NCI-H2171 treated with DMSO at 0.1 percent for 48 hours (cell line): Measurements from ENCODE around the gene RAB7A.
"Not testable (repeated sequence)": the region's sequence is repeated elsewhere in the genome, so short reads cannot be mapped to it uniquely, and the experiment has no call there.

Experiments
- DNase-seq: peaks from one replicate; lab custom pipeline; 2025; lab: John Stamatoyannopoulos, UW

The RAB7A gene

GRCh38 chr3:128820252-128820839, 94.4 kb downstream of the RAB7A start:
- no peak for DNase-seq

GRCh38 chr3:128823008-128823407, 97.0 kb downstream of the RAB7A start:
- DNase-seq, result no peak

- DNase-seq, result no peak
Measured at GRCh38 chr3:128823631-128824030, 97.6 kb downstream of the RAB7A start.

GRCh38 chr3:128824132-128824850, 98.3 kb downstream of the RAB7A start:
- no peak for DNase-seq

DNA sequence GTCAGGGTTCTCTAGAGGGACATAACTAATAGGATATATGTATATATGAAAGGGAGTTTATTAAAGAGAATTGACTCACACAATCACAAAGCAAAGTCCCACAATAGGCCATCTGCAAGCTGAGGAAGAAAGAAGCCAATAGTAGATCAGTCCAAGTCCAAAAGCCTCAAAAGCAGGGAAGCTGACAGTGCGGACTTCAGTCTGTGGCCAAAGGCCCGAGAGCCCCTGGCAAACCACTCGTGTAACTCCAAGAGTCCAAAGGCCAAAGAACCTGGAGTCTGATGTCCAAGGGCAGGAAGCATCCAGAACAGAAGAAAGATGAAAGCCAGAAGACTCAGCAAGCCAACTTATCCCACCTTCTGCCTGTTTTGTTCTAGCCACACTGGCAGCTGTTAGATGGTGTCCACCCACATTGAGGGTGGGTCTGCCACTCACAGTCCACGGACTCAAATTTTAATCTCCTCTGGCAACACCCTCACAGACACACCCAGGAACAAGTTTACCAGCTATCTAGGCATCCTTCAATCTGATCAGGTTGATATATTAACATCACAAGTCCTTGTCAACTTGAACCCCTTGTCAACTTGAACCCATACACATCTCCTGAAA, 99.2 kb downstream of the RAB7A start:
- DNase-seq, result no peak

GRCh38 chr3:128829087-128829486, 103.1 kb downstream of the RAB7A start:
- DNase-seq, result not testable (repeated sequence)

DNA sequence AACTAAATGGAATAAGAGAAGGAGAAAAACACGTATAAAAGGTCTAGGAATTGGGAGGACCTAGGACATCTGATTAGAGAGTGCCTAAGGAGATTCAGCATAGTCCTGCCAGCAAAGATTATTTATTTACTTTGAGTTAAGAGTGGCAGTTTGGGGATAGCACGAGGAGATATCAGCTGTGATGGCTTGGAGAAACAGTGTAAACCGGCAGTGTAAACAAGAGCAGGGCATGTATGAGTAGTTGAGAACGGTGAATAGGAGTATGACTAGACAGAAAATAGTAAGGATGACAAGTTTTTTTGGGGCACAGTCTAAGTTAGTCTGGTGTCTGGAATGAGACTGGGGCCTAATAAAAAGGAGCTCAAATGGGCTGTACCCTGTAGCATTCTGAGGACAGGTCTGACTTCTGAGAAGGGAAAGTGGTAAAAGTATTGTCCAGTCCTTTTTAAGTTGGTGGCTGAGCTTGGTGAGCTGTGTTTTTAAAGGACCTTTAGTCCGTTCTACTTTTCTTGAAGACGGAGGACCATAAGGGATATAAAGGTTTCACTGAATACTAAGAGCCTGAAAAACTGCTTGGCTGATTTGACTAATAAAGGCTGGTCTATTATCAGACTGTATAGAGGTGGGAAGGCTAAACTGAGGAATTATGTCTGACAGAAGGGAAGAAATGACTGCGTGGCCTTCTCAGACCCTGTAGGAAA, 104.1 kb downstream of the RAB7A start:
- DNase-seq, result not testable (repeated sequence)

DNA sequence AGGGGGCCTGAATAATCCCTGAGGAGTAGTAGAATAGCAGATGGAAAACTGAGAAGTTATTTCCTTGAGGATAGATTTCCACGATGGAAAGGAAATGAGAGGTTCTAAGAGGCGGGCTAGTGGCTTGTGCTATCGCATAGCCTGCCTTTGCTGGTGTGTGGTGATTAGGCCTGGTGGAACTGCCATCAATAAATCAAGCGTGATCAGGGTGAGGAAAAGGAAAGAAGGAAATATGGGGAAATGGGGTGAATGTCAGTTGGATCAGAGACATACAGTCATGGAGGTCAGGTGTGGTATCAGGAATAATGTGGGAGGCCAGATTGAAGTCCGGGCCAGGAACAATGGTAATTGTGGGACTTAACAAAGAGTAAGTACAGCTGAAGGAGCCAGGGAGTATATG, 104.8 kb downstream of the RAB7A start:
- not testable (repeated sequence) for DNase-seq

DNA sequence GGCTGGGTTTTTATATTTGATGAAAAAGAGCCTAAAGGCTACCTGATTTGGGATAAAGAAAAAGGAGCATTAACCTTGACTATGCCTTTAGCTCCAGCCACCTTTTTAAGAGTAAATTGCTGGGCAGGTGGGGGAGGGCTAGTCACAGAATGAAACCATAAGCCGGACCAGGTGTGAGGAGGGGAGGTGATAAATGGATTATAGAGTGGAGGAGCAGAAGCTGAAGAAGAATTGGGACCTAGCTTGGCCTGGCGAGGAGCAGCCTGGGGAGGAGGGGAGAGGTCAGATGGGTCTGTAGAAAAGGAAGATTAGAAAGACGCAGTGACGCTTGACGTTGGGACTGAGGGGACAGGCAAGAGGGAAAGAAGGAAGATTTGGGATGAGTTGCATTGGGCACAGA, 107.0 kb downstream of the RAB7A start:
- not testable (repeated sequence) for DNase-seq

DNA sequence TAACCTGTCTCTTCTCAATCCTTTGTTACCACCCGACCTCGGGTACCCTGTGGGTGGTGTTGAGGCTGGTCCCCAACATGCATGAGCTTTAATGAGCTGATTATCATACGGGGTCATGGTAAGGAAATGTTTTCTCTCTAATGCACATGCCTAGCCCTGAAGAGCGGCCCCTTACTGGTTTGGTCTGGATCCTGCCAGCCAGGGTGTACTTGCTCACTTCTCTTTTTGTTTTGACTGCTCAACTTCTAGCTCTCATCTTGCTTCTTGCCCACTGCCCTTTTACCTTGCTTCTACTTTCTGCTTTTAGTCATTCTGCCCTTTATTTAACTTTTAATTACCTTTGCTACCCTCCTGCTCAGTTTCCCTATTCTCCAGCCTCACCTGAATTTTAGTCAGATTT, 109.1 kb downstream of the RAB7A start:
- DNase-seq, result no peak

GRCh38 chr3:128841926-128842920, 116.2 kb downstream of the RAB7A start:
- no peak for DNase-seq

DNA sequence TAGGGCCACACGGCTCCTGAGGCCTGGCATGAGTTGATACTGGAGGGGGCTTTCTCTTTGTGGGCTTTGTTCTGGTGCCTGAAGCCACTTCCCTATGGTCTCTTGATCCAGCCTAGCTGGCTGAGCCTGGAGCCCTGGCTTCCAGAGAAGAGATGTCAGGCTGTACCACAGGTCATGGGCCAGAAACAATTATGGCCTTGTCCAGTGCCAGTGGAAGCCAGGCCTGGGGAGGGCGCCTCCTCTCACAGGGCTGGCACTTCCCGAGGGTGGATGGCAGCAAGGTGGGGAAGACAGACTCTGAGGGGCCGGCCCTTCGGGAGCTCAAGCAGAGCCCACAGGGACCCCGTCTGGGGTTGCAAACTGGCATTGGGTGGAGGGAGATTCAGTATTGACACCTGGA, 118.5 kb downstream of the RAB7A start:
- no peak for DNase-seq

DNA sequence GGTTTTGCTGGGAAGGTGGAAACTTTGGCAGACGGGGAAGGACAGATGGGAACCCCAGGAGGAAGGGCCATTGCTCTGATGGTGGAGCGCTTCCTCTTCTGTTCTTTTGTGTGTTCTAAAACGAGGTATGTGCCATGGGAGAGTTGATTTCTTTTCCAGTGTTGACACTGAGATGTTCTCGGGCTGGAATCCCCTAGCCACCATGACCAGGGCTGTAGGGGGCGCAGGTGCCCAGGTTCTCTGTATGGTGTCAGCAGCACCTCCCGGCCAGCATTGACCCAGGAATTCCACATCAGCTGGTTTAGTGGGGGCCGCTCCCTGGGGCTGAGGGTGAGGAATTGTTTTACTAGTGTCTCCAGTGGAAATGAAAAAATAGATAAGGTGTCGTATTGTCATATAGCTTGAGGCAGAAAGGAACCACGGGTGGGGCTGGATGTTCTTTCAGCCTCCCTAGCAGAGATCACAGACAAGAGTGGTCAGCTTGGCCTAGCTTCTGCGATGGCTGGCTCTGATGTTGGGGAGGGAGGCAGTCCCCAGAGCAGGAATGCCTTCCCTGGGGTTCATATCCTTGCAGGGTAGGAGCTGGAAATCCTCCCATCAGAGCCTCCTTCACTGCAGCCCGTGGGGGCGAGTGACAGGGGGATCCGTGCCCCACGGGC, 119.3 kb downstream of the RAB7A start:
- no peak for DNase-seq

DNA sequence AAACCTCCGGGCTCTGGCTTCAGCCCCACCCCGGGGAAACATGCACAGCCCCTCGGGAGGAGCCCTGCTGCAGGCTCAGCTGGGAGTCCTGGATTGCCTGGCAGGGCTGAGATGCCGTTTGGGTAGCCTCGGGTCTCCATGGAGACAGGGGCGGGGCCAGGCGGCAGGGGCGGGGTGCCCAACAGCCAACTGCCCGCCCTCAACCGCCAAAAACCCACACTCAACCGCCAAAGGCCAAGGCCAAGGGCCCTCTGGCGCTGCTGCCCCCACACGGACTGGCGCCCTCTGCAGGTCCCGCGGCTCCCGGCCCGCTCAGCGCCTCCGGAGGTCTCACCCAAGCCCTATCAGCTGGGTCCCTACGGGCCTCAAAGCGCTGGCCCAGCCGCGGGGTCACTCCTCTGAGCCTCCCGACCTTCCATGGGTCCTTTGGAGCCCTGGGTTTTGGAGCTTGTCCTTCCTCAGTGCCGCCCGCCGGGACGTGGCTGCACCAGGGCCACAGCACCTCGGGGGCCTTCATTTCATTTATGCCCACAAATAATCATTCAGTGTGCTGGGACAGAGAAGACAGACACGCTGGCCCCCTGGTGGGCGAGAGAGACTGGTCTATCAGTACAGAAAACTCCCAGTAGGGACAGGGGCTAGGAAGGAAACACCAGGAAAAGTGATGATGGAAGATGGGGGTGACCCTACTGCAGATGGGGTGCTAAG, 119.9 kb downstream of the RAB7A start:
- DNase-seq, result peak; percentile 20

DNA sequence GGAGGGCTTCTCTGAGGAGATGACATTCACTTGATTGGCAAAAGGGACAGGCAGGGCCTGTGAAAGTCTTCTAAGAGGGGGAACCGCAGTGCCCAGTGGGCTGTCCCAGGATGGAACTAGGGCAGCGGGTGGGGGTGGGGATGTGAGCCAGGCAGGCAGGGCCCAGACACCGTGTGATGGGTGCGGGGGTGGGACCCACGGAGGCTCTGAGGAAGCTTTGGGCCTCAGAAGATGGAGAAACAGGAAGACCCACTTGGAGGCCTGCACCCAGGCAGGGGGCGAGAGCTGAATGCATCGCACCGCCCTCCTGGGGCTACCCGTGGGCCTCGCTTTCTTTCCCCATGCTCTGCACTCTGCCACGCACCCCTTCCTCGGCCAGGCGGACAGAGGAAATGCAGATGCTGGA, 120.5 kb downstream of the RAB7A start:
- no peak for DNase-seq

DNA sequence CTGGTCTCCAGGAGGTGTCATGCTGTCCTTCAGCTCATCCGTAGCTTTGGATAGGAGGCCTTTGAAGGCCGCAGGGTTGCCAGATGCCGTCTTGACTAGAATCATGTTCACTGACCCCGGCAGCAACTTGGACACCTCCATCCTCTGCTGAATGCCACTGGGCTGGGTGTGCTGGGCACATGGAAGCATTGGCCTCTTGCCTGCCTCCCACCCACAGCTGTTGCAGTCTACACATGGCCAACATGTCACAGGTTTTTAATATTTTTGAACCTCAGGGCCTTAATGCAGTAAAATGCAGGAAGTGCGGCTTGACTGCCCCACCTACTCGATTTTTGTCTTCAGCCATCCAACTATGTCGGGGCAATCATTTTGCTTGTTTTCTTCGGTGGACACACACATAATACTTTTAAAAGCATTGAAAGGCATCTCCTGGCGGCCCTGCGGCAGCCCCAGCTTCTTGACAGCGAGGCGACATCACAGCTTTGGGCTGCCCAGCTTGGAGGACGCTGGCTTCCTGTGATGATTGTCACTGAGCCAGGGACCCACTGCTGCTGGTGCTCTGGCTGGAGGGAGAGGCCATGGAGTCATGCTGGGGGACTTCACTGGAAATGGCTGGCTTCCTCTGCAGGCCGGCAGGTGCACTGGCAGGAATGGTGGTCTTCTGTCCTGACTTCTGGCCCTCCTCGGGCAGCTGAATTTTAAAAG, 121.8 kb downstream of the RAB7A start:
- DNase-seq, result no peak

DNA sequence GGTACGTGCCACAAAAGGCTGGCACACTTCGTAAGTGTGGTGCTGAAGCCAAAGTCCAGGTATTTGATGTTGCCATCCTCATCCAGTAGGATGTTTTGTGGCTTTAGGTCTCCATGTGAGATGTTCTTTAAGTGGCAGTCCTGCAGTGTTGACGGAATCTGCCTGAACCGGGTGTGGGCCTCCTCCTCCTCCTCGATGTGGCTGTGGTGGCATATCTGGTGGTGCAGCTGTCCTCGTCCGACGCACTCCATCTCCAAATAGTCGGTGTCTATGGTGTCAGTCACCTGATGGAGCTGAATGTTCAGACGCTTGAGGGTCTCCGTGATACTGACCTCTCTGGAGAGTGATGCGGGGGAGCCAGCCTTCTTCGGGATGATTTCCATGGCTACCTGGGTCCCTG, 123.0 kb downstream of the RAB7A start:
- no peak for DNase-seq

DNA sequence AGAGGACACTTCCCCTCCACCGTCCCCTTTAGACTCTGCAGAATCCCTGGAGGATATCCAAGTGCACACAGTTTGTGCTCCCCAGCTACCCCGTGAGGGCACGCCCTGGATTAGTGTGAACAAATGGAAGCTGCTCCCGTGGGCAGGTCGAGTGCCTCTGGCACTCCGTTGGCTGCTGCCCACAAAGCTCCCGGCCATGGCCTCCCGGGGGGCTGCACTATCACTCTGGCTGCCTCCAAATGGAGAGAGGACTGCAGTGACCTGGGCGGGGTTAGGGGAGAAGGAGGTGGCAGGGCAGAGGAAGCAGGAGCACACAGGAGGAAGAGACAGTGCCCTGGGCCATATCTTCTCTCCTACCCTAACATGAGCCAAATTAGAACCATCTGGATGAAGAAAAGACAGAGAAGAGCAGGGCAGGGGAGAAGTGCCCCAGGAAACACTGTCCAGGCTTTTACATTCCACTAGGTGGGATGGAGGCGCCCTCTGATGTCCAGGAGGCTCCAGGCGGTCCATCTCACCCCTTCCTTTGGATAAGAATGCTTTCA, 124.0 kb downstream of the RAB7A start:
- no peak for DNase-seq

GRCh38 chr3:128850544-128850943, 124.6 kb downstream of the RAB7A start:
- DNase-seq, result no peak

GRCh38 chr3:128851601-128852000, 125.6 kb downstream of the RAB7A start:
- DNase-seq, result no peak
